ENCODE results near the gene SIX1. TPM values are rescaled to one million over a fixed set of nuclear protein-coding genes. Genes with fewer than 3 reads are reported as not detected.
A peak's percentile ranks its signal among the peaks of the same experiment; 100 is the strongest.

Gene SIX1
- total and polyA plus RNA-seq, 2 of the 13 experiments (the other 11 are each of a cell fraction or from before 2014, with no cell fraction given) = 1.7 to 6.5 TPM

DNA sequence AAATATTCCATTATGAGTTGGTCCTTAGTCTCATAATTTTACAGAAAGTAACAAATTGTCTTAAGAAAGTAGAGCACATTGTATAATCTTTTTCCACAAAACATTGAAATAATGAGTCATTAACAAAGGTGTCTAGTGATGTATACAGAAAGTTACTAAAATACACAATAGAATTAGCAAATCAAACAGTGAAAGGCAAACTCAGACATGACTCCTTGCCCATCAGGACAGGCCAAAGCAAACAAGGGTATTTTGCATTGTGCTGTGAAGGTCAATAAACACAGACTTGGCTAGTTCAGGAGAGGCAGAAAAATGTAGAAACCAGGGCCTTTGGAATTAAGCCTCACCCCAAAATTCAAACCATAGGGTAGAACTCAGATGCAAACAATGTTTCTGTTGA, 37.6 kb upstream of the SIX1 start (continued):
- TF ChIP-seq, protein P1, sequence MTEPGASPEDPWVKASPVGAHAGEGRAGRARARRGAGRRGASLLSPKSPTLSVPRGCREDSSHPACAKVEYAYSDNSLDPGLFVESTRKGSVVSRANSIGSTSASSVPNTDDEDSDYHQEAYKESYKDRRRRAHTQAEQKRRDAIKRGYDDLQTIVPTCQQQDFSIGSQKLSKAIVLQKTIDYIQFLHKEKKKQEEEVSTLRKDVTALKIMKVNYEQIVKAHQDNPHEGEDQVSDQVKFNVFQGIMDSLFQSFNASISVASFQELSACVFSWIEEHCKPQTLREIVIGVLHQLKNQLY (CRISPR knock-in tag; IDR thresholded peaks at IDR 0.05) = no peak
- TF ChIP-seq HES4 (CRISPR knock-in tag; IDR thresholded peaks at IDR 0.05; ENCODE audit: borderline replicate concordance) (no peak), ZNF382 (CRISPR knock-in tag; IDR thresholded peaks at IDR 0.05; ENCODE audit: borderline replicate concordance) (no peak), KDM3A (CRISPR knock-in tag; IDR thresholded peaks at IDR 0.05; ENCODE audit: low read depth) (no peak), FOXJ3 (CRISPR knock-in tag; IDR thresholded peaks at IDR 0.05; ENCODE audit: borderline replicate concordance) (0 out of 2 replicates have a peak, but pooled peaks have one; percentile 53), SOX5 (CRISPR knock-in tag; IDR thresholded peaks at IDR 0.05; ENCODE audit: borderline replicate concordance) (peak; percentile 84), NR2F6 (IDR thresholded peaks at IDR 0.05) (peak; percentile 61; the same call in 1 of the 2 replicates), NR2F6 (CRISPR knock-in tag; IDR thresholded peaks at IDR 0.05) (no peak), ZNF333 (CRISPR knock-in tag; IDR thresholded peaks at IDR 0.05; ENCODE audit: borderline replicate concordance) (no peak), KLF11 (CRISPR knock-in tag; IDR thresholded peaks at IDR 0.05) (no peak), ZBTB20 (CRISPR knock-in tag; IDR thresholded peaks at IDR 0.05; ENCODE audit: borderline replicate concordance, low read depth) (no peak), ASH2L (IDR thresholded peaks at IDR 0.05; ENCODE audit: insufficient read length, low read depth, low read length) (no peak), SIX1 (CRISPR knock-in tag; IDR thresholded peaks at IDR 0.05; ENCODE audit: borderline replicate concordance) (peak; percentile 16; the same call in 1 of the 2 replicates), MAFK (conservative IDR thresholded peaks at IDR 0.05 in 1 of 2, IDR thresholded peaks at IDR 0.05 in 1 of 2; ENCODE audit: low read length in 2 of 2) (no peak), PCBP1 (IDR thresholded peaks at IDR 0.05; ENCODE audit: borderline replicate concordance, low read depth, low read length) (no peak), ZNF232 (CRISPR knock-in tag; IDR thresholded peaks at IDR 0.05; ENCODE audit: borderline replicate concordance) (no peak), SNAPC2 (CRISPR knock-in tag; IDR thresholded peaks at IDR 0.05) (no peak), PHF8 (CRISPR knock-in tag; IDR thresholded peaks at IDR 0.05) (no peak), CBX5 (CRISPR knock-in tag; IDR thresholded peaks at IDR 0.05; ENCODE audit: borderline replicate concordance) (no peak), TBX3 (IDR thresholded peaks at IDR 0.05; ENCODE audit: borderline replicate concordance) (peak; percentile 95)
- TF ChIP-seq, protein P2, sequence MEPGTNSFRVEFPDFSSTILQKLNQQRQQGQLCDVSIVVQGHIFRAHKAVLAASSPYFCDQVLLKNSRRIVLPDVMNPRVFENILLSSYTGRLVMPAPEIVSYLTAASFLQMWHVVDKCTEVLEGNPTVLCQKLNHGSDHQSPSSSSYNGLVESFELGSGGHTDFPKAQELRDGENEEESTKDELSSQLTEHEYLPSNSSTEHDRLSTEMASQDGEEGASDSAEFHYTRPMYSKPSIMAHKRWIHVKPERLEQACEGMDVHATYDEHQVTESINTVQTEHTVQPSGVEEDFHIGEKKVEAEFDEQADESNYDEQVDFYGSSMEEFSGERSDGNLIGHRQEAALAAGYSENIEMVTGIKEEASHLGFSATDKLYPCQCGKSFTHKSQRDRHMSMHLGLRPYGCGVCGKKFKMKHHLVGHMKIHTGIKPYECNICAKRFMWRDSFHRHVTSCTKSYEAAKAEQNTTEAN (CRISPR knock-in tag; conservative IDR thresholded peaks at IDR 0.05) = no peak
- TF ChIP-seq, protein P3, sequence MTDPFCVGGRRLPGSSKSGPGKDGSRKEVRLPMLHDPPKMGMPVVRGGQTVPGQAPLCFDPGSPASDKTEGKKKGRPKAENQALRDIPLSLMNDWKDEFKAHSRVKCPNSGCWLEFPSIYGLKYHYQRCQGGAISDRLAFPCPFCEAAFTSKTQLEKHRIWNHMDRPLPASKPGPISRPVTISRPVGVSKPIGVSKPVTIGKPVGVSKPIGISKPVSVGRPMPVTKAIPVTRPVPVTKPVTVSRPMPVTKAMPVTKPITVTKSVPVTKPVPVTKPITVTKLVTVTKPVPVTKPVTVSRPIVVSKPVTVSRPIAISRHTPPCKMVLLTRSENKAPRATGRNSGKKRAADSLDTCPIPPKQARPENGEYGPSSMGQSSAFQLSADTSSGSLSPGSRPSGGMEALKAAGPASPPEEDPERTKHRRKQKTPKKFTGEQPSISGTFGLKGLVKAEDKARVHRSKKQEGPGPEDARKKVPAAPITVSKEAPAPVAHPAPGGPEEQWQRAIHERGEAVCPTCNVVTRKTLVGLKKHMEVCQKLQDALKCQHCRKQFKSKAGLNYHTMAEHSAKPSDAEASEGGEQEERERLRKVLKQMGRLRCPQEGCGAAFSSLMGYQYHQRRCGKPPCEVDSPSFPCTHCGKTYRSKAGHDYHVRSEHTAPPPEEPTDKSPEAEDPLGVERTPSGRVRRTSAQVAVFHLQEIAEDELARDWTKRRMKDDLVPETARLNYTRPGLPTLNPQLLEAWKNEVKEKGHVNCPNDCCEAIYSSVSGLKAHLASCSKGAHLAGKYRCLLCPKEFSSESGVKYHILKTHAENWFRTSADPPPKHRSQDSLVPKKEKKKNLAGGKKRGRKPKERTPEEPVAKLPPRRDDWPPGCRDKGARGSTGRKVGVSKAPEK (CRISPR knock-in tag; IDR thresholded peaks at IDR 0.05; ENCODE audit: borderline replicate concordance) = no peak
- TF ChIP-seq, protein P4, sequence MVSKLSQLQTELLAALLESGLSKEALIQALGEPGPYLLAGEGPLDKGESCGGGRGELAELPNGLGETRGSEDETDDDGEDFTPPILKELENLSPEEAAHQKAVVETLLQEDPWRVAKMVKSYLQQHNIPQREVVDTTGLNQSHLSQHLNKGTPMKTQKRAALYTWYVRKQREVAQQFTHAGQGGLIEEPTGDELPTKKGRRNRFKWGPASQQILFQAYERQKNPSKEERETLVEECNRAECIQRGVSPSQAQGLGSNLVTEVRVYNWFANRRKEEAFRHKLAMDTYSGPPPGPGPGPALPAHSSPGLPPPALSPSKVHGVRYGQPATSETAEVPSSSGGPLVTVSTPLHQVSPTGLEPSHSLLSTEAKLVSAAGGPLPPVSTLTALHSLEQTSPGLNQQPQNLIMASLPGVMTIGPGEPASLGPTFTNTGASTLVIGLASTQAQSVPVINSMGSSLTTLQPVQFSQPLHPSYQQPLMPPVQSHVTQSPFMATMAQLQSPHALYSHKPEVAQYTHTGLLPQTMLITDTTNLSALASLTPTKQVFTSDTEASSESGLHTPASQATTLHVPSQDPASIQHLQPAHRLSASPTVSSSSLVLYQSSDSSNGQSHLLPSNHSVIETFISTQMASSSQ (IDR thresholded peaks at IDR 0.05; ENCODE audit: low read depth) = peak; percentile 63
- TF ChIP-seq, protein P4 (CRISPR knock-in tag; IDR thresholded peaks at IDR 0.05; ENCODE audit: borderline replicate concordance) = no peak
